GM12878 (cell line): Measurements from ENCODE around the gene NTSR1.

Experiments
- EZH2 ChIP-seq: IDR thresholded peaks from 2 replicates; pipeline ENCODE4 v1.6.1; 2012; ENCODE audit warnings: low read depth, mild to moderate bottlenecking, control low read depth, inconsistent platforms, low read length, borderline replicate concordance; ENCODE audit not compliant: control insufficient read depth
- HCFC1 ChIP-seq: fragments of 150-350 bp; IDR thresholded peaks from 2 replicates; pipeline ENCODE4 v1.6.1; 2014; ENCODE audit warnings: low read length
- JUND ChIP-seq: IDR thresholded peaks from 2 replicates; pipeline ENCODE4 v1.6.1; 2012; ENCODE audit warnings: low read depth, mild to moderate bottlenecking, low read length, improper control_type of control experiment, moderate library complexity
- MXI1 ChIP-seq: fragments of 150-350 bp; IDR thresholded peaks from 2 replicates; pipeline ENCODE4 v1.6.1; 2011; ENCODE audit warnings: low read depth, mild to moderate bottlenecking, inconsistent platforms, low read length, improper control_type of control experiment
- NFIC ChIP-seq: IDR thresholded peaks from 2 replicates; pipeline ENCODE4 v1.6.1; 2012; ENCODE audit warnings: low read depth, mild to moderate bottlenecking, inconsistent platforms, low read length, moderate library complexity
- NFYA ChIP-seq: IDR thresholded peaks from 2 replicates; pipeline ENCODE4 v1.6.1; 2011; ENCODE audit warnings: low read depth, mild to moderate bottlenecking, low read length, improper control_type of control experiment, borderline replicate concordance
- RAD21 ChIP-seq: IDR thresholded peaks from 2 replicates; pipeline ENCODE4 v1.6.1; 2011; ENCODE audit warnings: mild to moderate bottlenecking, low read depth, low read length, moderate library complexity; ENCODE audit not compliant: insufficient read depth
- YY1 ChIP-seq: IDR thresholded peaks from 2 replicates; pipeline ENCODE4 v1.6.1; 2011; ENCODE audit warnings: low read depth, mild to moderate bottlenecking, low read length
- ZSCAN29 ChIP-seq: fragments of 450-650 bp; IDR thresholded peaks from 2 replicates; pipeline ENCODE4 v1.6.1; 2017; ENCODE audit warnings: mild to moderate bottlenecking, moderate library complexity
- TF ChIP-seq, protein P1 (sequence below): fragments of 450-650 bp; IDR thresholded peaks from 2 replicates; pipeline ENCODE4 v1.6.1; 2016; ENCODE audit warnings: mild to moderate bottlenecking
- TF ChIP-seq, protein P2 (sequence below), 3 experiments: IDR thresholded peaks in 2 of 3; conservative IDR thresholded peaks in 1 of 3; 2 replicates each; pipeline ENCODE4 v1.5.1; 2011; ENCODE audit warnings: low read depth in 3 of 3, low read length in 3 of 3, mild to moderate bottlenecking in 3 of 3, control low read depth in 2 of 3, moderate library complexity in 2 of 3, inconsistent platforms in 1 of 3, mixed read lengths in 1 of 3; ENCODE audit not compliant: control insufficient read depth in 2 of 3, insufficient read depth in 1 of 3; ENCODE audit errors: extremely low read depth in 1 of 3
- TF ChIP-seq, protein P3 (sequence below): IDR thresholded peaks from 2 replicates; pipeline ENCODE4 v1.6.1; 2012; ENCODE audit warnings: low read depth, low read length, improper control_type of control experiment

DNA sequence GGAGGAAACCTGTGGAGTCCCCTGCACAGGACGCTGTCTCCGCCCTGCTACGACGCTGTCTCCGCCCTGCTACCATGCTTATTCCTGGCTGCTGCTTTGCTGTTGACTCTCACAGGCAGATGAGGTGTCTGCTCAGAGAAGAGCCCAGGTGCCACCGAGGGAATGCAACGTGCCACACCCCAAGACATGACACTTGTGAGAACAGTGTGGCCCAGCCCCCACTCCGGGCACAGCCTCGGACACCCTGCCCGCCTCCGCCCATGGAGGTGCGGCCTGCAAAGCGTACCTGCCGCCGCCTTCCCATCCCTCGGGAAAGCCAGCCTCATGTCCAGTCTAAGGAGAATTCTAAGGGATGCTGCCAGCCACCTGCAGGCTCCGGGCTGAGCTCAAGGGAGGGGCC, 72.1 kb downstream of the NTSR1 start:
- no peak for TF ChIP-seq JUND
- no peak for TF ChIP-seq HCFC1
- TF ChIP-seq NFYA = no peak
- TF ChIP-seq MXI1 = no peak
- no peak for TF ChIP-seq NFIC
- TF ChIP-seq, protein P1, sequence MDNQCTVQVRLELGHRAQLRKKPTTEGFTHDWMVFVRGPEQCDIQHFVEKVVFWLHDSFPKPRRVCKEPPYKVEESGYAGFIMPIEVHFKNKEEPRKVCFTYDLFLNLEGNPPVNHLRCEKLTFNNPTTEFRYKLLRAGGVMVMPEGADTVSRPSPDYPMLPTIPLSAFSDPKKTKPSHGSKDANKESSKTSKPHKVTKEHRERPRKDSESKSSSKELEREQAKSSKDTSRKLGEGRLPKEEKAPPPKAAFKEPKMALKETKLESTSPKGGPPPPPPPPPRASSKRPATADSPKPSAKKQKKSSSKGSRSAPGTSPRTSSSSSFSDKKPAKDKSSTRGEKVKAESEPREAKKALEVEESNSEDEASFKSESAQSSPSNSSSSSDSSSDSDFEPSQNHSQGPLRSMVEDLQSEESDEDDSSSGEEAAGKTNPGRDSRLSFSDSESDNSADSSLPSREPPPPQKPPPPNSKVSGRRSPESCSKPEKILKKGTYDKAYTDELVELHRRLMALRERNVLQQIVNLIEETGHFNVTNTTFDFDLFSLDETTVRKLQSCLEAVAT = no peak
- TF ChIP-seq YY1 = no peak
- TF ChIP-seq EZH2 = no peak
- TF ChIP-seq, protein P2, sequence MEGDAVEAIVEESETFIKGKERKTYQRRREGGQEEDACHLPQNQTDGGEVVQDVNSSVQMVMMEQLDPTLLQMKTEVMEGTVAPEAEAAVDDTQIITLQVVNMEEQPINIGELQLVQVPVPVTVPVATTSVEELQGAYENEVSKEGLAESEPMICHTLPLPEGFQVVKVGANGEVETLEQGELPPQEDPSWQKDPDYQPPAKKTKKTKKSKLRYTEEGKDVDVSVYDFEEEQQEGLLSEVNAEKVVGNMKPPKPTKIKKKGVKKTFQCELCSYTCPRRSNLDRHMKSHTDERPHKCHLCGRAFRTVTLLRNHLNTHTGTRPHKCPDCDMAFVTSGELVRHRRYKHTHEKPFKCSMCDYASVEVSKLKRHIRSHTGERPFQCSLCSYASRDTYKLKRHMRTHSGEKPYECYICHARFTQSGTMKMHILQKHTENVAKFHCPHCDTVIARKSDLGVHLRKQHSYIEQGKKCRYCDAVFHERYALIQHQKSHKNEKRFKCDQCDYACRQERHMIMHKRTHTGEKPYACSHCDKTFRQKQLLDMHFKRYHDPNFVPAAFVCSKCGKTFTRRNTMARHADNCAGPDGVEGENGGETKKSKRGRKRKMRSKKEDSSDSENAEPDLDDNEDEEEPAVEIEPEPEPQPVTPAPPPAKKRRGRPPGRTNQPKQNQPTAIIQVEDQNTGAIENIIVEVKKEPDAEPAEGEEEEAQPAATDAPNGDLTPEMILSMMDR (IDR thresholded peaks at IDR 0.05 in 2 of 3, conservative IDR thresholded peaks at IDR 0.05 in 1 of 3; ENCODE audit: control insufficient read depth in 2 of 3, extremely low read depth in 1 of 3, insufficient read depth in 1 of 3, low read depth in 3 of 3, low read length in 3 of 3) = no peak
- no peak for TF ChIP-seq RAD21
- TF ChIP-seq ZSCAN29 = no peak
- TF ChIP-seq, protein P3, sequence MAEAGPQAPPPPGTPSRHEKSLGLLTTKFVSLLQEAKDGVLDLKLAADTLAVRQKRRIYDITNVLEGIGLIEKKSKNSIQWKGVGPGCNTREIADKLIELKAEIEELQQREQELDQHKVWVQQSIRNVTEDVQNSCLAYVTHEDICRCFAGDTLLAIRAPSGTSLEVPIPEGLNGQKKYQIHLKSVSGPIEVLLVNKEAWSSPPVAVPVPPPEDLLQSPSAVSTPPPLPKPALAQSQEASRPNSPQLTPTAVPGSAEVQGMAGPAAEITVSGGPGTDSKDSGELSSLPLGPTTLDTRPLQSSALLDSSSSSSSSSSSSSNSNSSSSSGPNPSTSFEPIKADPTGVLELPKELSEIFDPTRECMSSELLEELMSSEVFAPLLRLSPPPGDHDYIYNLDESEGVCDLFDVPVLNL = no peak
